HG02588 (cell line): Measurements from ENCODE around the gene TIMM50.
"Not testable (repeated sequence)": the region's sequence is repeated elsewhere in the genome, so short reads cannot be mapped to it uniquely, and the experiment has no call there.

Experiments used
- ATAC-seq: cut with Tn5 transposase; IDR thresholded peaks from one replicate; pipeline ENCODE4 v1.9.1; 2021; ENCODE audit warnings: mild to moderate bottlenecking, moderate library complexity; ENCODE audit not compliant: unreplicated experiment

The TIMM50 gene

GRCh38 chr19:39480337-39481228 is at the start of gene TIMM50:
TIMM50 (plus strand) TSS chr19:39480838; CDS start chr19:39480854, 16 bp downstream.
- ATAC-seq: peak; percentile 81

- ATAC-seq: no peak
Observed at GRCh38 chr19:39432677-39433025, 48.0 kb upstream of the TIMM50 start.

- ATAC-seq: no peak
Observed at GRCh38 chr19:39433480-39434079, 47.1 kb upstream of the TIMM50 start.

GRCh38 chr19:39434123-39435076 is 46.2 kb upstream of the TIMM50 start:
- ATAC-seq: no peak

- ATAC-seq: peak; percentile 79
Observed at GRCh38 chr19:39435499-39436349, 44.9 kb upstream of the TIMM50 start, which contains the start of gene RPS16. RPS16 (minus strand) TSS chr19:39435949; CDS start chr19:39435895, 54 bp downstream.

GRCh38 chr19:39436350-39436716 is 44.3 kb upstream of the TIMM50 start:
- ATAC-seq: no peak

GRCh38 chr19:39438270-39438934 is 42.2 kb upstream of the TIMM50 start:
- no peak for ATAC-seq

GRCh38 chr19:39444598-39445195 is 35.9 kb upstream of the TIMM50 start:
- ATAC-seq: no peak

- peak; percentile 81 for ATAC-seq
Observed at GRCh38 chr19:39445196-39446111, 35.2 kb upstream of the TIMM50 start, which contains the start of gene SUPT5H. SUPT5H (plus strand) TSS chr19:39445582; CDS start chr19:39445891, 309 bp downstream.

- ATAC-seq: no peak
Observed at GRCh38 chr19:39446365-39447084, 34.1 kb upstream of the TIMM50 start.

GRCh38 chr19:39448271-39448670 is 32.4 kb upstream of the TIMM50 start:
- ATAC-seq: no peak

- no peak for ATAC-seq
Observed at GRCh38 chr19:39449116-39449797, 31.4 kb upstream of the TIMM50 start.

GRCh38 chr19:39451257-39451656 is 29.4 kb upstream of the TIMM50 start:
- not testable (repeated sequence) for ATAC-seq

- ATAC-seq: no peak
Observed at GRCh38 chr19:39463403-39463802, 17.2 kb upstream of the TIMM50 start.

- no peak for ATAC-seq
Observed at GRCh38 chr19:39465956-39466747, 14.5 kb upstream of the TIMM50 start.

- ATAC-seq: no peak
Observed at GRCh38 chr19:39467941-39468340, 12.7 kb upstream of the TIMM50 start.
